Kidney tubule cell (primary cell): ENCODE data around the gene DAW1.
A peak's percentile ranks its signal among the peaks of the same experiment; 100 is the strongest.
"Not testable (repeated sequence)": the region's sequence is repeated elsewhere in the genome, so short reads cannot be mapped to it uniquely, and the experiment has no call there.

Source experiments
- DNase-seq: peaks from one replicate; pipeline ENCODE4 v3.0.0-alpha.2; 2018; ENCODE audit warnings: low spot score

Gene DAW1

GRCh38 chr2:227914362-227914761 lies 42.9 kb downstream of the DAW1 start:
- DNase-seq = no peak

- no peak for DNase-seq
Measured at GRCh38 chr2:227921648-227922047, 50.2 kb downstream of the DAW1 start.

GRCh38 chr2:227932001-227932400 lies 60.6 kb downstream of the DAW1 start:
- no peak for DNase-seq

- no peak for DNase-seq
Measured at GRCh38 chr2:227932403-227932802, 61.0 kb downstream of the DAW1 start.

GRCh38 chr2:227933884-227934283 lies 62.5 kb downstream of the DAW1 start:
- no peak for DNase-seq

GRCh38 chr2:227936249-227936648 lies 64.8 kb downstream of the DAW1 start:
- DNase-seq = not testable (repeated sequence)

- DNase-seq = peak; percentile 47
Measured at GRCh38 chr2:227939271-227940027, 68.0 kb downstream of the DAW1 start.

GRCh38 chr2:227942021-227942420 lies 70.6 kb downstream of the DAW1 start:
- peak; percentile 51 for DNase-seq

GRCh38 chr2:227942965-227943364 lies 71.5 kb downstream of the DAW1 start:
- DNase-seq = no peak

GRCh38 chr2:227960317-227960716 lies 88.9 kb downstream of the DAW1 start:
- DNase-seq = no peak

- DNase-seq = no peak
Measured at GRCh38 chr2:227971619-227972230, 100.3 kb downstream of the DAW1 start.

GRCh38 chr2:227973241-227973640 lies 101.8 kb downstream of the DAW1 start:
- DNase-seq = no peak
